Sigmoid colon (tissue), 7 donors: ENCODE measurements around the gene INCA1. TPM values are rescaled to one million over a fixed set of nuclear protein-coding genes. Genes with fewer than 3 reads are reported as not detected.

ENCODE experiments used
- DNase-seq: peaks from one replicate; pipeline ENCODE4 v3.0.0-alpha.2; 2019
- H3K27ac ChIP-seq, 4 donors: fragments of 200-600 bp; sonication (generic); one replicate each; pipeline ENCODE4 v1.5.1; 2016 to 2019; ENCODE audit warnings: mild to moderate bottlenecking in 1 of 4
- H3K27me3 ChIP-seq, 3 donors: fragments of 200-600 bp; sonication (generic); one replicate each; pipeline ENCODE4 v1.5.1; 2019; ENCODE audit warnings: mild to moderate bottlenecking in 1 of 3
- H3K36me3 ChIP-seq, 4 donors: fragments of 200-600 bp; sonication (generic); one replicate each; pipeline ENCODE4 v1.5.1; 2016 to 2019
- H3K4me1 ChIP-seq, 4 donors: fragments of 200-600 bp; sonication (generic); one replicate each; pipeline ENCODE4 v1.5.1; 2017 to 2019
- H3K4me3 ChIP-seq, 4 donors: fragments of 200-600 bp; sonication (generic); one replicate each; pipeline ENCODE4 v1.5.1; 2017 to 2019; ENCODE audit warnings: mild to moderate bottlenecking in 2 of 4, moderate library complexity in 1 of 4
- H3K9me3 ChIP-seq, 4 donors: fragments of 200-600 bp in 3 of 4; sonication (generic) in 3 of 4; one replicate each; pipeline versions ENCODE4 v1.5.1 to v1.6.1; 2013 to 2019
- EP300 ChIP-seq, 4 donors: sonication (generic); formaldehyde crosslinking; IDR thresholded peaks; one replicate each; pipeline ENCODE4 v1.6.1; 2017; ENCODE audit warnings: antibody characterized with exemption in 4 of 4
- POLR2A ChIP-seq, 2 donors: fragments of 450-650 bp; IDR thresholded peaks; one replicate each; pipeline ENCODE4 v1.6.1; 2016; ENCODE audit warnings: antibody characterized with exemption in 2 of 2, mild to moderate bottlenecking in 2 of 2, moderate library complexity in 2 of 2
- POLR2AphosphoS5 ChIP-seq, 4 donors: sonication (generic); formaldehyde crosslinking; IDR thresholded peaks; one replicate each; pipeline ENCODE4 v1.6.1; 2017; ENCODE audit warnings: antibody characterized with exemption in 4 of 4
- WGBS, 2 donors: extraction: QIAGEN DNeasy Blood & Tissue Kit; methylation state at CpG; one replicate each; pipeline ENCODE4 v1.1.7; 2013; 5-methylcytosine and 5-hydroxymethylcytosine counted together
- intact Hi-C: fragments of 100-400 bp; cut with DNase I; formaldehyde crosslinking; loops from one replicate; pipeline ENCODE4 v1.15.1; 2023
- polyA plus RNA-seq, 3 donors: library from polyadenylated mRNA; stranded (reverse); fragments of 200-250 nt; gene quantifications; one replicate each; pipeline ENCODE4 v1.2.3, GENCODE V29; 2013
- total RNA-seq, 4 donors: library from RNA; depleted of rRNA; stranded (reverse); fragments of >200 nt; gene quantifications; one replicate each; pipeline ENCODE4 v1.1.0, GENCODE V29; 2016
- TF ChIP-seq, protein P1 (sequence below), 4 experiments: fragments of 450-650 bp in 3 of 4; fragments of 200-600 bp in 1 of 4; IDR thresholded peaks; one replicate each; pipeline ENCODE4 v1.5.1; 2016 to 2019; ENCODE audit warnings: antibody characterized with exemption in 4 of 4, mild to moderate bottlenecking in 3 of 4, moderate library complexity in 2 of 4
- donor health status: healthy with polysubstance abuse.
- donor health status: Bipolar disorder and iron deficiency.
- donor health status: healthy.

The INCA1 gene
- total and polyA plus RNA-seq, 7 donors = 0.36 to 3.6 (median 2.2) TPM

- DNase-seq = no peak
- 45 to 63% methylated on average over 1 of the region's 1 CpG for WGBS, 2 donors
- Histone ChIP-seq H3K27me3 (no peaks in the 10 kb centered on the region), H3K9me3 (no peaks in the 10 kb centered on the region), H3K4me3 (no peak overlapping the region), H3K27ac (no peak overlapping the region), H3K36me3 (peaks cover 14 to 98% (median 68%) of the 10 kb centered on the region in 4 donors), H3K4me1 (no peaks in the 10 kb centered on the region)
- TF ChIP-seq, protein P1, sequence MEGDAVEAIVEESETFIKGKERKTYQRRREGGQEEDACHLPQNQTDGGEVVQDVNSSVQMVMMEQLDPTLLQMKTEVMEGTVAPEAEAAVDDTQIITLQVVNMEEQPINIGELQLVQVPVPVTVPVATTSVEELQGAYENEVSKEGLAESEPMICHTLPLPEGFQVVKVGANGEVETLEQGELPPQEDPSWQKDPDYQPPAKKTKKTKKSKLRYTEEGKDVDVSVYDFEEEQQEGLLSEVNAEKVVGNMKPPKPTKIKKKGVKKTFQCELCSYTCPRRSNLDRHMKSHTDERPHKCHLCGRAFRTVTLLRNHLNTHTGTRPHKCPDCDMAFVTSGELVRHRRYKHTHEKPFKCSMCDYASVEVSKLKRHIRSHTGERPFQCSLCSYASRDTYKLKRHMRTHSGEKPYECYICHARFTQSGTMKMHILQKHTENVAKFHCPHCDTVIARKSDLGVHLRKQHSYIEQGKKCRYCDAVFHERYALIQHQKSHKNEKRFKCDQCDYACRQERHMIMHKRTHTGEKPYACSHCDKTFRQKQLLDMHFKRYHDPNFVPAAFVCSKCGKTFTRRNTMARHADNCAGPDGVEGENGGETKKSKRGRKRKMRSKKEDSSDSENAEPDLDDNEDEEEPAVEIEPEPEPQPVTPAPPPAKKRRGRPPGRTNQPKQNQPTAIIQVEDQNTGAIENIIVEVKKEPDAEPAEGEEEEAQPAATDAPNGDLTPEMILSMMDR (IDR thresholded peaks at IDR 0.05) = no peak
- no peak for TF ChIP-seq POLR2AphosphoS5 (IDR thresholded peaks at IDR 0.05)
- no peak for TF ChIP-seq POLR2A (IDR thresholded peaks at IDR 0.05)
- no peak for TF ChIP-seq EP300 (IDR thresholded peaks at IDR 0.05)
- intact Hi-C loops = no loop called here
These were observed 22.2 kb upstream of the INCA1 start for GRCh38 chr17:5019475-5019956.

- Histone ChIP-seq H3K9me3 (no peaks in the 10 kb centered on the region), H3K4me3 (no peak overlapping the region), H3K4me1 (no peaks in the 10 kb centered on the region), H3K27ac (no peak overlapping the region), H3K36me3 (peaks cover 14 to 97% (median 50%) of the 10 kb centered on the region in 4 donors), H3K27me3 (no peaks in the 10 kb centered on the region)
- intact Hi-C loops = no loop called here
- WGBS, 2 donors = 87 to 90% methylated on average over 4 of the region's 4 CpGs
- no peak for DNase-seq
- TF ChIP-seq, protein P1 (IDR thresholded peaks at IDR 0.05) = no peak
- no peak for TF ChIP-seq POLR2AphosphoS5 (IDR thresholded peaks at IDR 0.05)
- TF ChIP-seq EP300 (IDR thresholded peaks at IDR 0.05) = no peak
- TF ChIP-seq POLR2A (IDR thresholded peaks at IDR 0.05) = no peak
These were observed 17.0 kb upstream of the INCA1 start for GRCh38 chr17:5014357-5014756.

- Histone ChIP-seq H3K9me3 (no peaks in the 10 kb centered on the region), H3K27me3 (no peaks in the 10 kb centered on the region), H3K36me3 (peaks cover 28 to 97% (median 57%) of the 10 kb centered on the region in 4 donors), H3K27ac (no peak overlapping the region), H3K4me1 (no peaks in the 10 kb centered on the region), H3K4me3 (no peak overlapping the region)
- WGBS, 2 donors = 80 to 84% methylated on average over 6 of the region's 6 CpGs
- TF ChIP-seq POLR2A (IDR thresholded peaks at IDR 0.05) = no peak
- TF ChIP-seq, protein P1 (IDR thresholded peaks at IDR 0.05) = no peak
- intact Hi-C loops = no loop called here
- no peak for DNase-seq
These were observed 14.6 kb upstream of the INCA1 start for GRCh38 chr17:5011928-5012327.

- no peak for TF ChIP-seq POLR2A (IDR thresholded peaks at IDR 0.05)
- TF ChIP-seq POLR2AphosphoS5 (IDR thresholded peaks at IDR 0.05) = no peak
- TF ChIP-seq, protein P1 (IDR thresholded peaks at IDR 0.05) = no peak
- TF ChIP-seq EP300 (IDR thresholded peaks at IDR 0.05) = no peak
- H3K9me3 ChIP-seq = no peaks in the 10 kb centered on the region
- intact Hi-C loops = no loop called here
These were observed 6.0 kb upstream of the INCA1 start for GRCh38 chr17:5003214-5003867.

More at GRCh38 chr17:5003214-5003867, 6.0 kb upstream of the INCA1 start:
- Histone ChIP-seq H3K27me3 (no peaks in the 10 kb centered on the region), H3K4me1 (peaks cover 0 to 26% (median 25%) of the 10 kb centered on the region in 4 donors), H3K4me3 (no peak overlapping the region), H3K27ac (no peak overlapping the region), H3K36me3 (peaks cover 48 to 78% (median 75%) of the 10 kb centered on the region in 4 donors)
- DNase-seq = no peak
- WGBS, 2 donors = 96% methylated on average over 18 of the region's 18 CpGs
